ENCODE results near the gene MDFI.

DNA sequence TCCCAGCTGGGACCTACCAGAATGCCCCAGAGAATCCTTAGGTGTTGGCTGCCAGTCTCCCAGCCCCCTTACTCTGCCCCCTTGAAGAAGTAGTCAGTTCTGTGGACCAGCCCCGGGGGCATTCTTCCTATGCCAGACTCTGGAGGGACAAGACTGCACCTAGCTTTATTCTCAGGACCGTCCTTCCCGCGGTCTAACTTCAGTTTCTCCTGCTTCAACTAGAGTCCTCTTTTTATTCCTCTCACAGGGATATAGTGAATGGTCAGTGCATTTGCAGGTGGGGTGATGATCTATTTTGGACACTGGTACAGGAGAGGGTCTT lies 35.9 kb upstream of the MDFI start:
- TF ChIP-seq, protein P1, sequence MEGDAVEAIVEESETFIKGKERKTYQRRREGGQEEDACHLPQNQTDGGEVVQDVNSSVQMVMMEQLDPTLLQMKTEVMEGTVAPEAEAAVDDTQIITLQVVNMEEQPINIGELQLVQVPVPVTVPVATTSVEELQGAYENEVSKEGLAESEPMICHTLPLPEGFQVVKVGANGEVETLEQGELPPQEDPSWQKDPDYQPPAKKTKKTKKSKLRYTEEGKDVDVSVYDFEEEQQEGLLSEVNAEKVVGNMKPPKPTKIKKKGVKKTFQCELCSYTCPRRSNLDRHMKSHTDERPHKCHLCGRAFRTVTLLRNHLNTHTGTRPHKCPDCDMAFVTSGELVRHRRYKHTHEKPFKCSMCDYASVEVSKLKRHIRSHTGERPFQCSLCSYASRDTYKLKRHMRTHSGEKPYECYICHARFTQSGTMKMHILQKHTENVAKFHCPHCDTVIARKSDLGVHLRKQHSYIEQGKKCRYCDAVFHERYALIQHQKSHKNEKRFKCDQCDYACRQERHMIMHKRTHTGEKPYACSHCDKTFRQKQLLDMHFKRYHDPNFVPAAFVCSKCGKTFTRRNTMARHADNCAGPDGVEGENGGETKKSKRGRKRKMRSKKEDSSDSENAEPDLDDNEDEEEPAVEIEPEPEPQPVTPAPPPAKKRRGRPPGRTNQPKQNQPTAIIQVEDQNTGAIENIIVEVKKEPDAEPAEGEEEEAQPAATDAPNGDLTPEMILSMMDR (IDR thresholded peaks at IDR 0.05 in 4 of 5, conservative IDR thresholded peaks at IDR 0.05 in 1 of 5): no peak
- TF ChIP-seq POLR2A (IDR thresholded peaks at IDR 0.05): no peak
